GM20000 (cell line): ENCODE measurements around the gene GFRA4.

ENCODE experiments used
- DNase-seq: peaks from one replicate; pipeline ENCODE4 v3.0.0; 2012; ENCODE audit warnings: low spot score
- CTCF ChIP-seq: IDR thresholded peaks from 2 replicates; pipeline ENCODE4 v1.5.1; 2012; ENCODE audit warnings: mild to moderate bottlenecking, control low read depth; ENCODE audit errors: extremely low read depth, missing control alignments

The GFRA4 gene

GRCh38 chr20:3647473-3647872 is 15.7 kb downstream of the GFRA4 start:
- TF ChIP-seq CTCF: no peak
- DNase-seq: no peak

- TF ChIP-seq CTCF: no peak
- no peak for DNase-seq
Measured at GRCh38 chr20:3646651-3647050, 16.5 kb downstream of the GFRA4 start.

- no peak for DNase-seq
- no peak for TF ChIP-seq CTCF
Measured at GRCh38 chr20:3646067-3646440, 17.1 kb downstream of the GFRA4 start.

GRCh38 chr20:3645309-3646066 is 17.7 kb downstream of the GFRA4 start:
- no peak for DNase-seq
- TF ChIP-seq CTCF: no peak

GRCh38 chr20:3640259-3640658 is 22.9 kb downstream of the GFRA4 start:
- no peak for TF ChIP-seq CTCF
- no peak for DNase-seq

GRCh38 chr20:3635346-3635745 is 27.9 kb downstream of the GFRA4 start:
- DNase-seq: no peak
- no peak for TF ChIP-seq CTCF

- no peak for TF ChIP-seq CTCF
- DNase-seq: no peak
Measured at GRCh38 chr20:3633913-3634478, 29.2 kb downstream of the GFRA4 start.
